MM.1S (cell line): ENCODE measurements around the gene RMDN3.

ENCODE experiments used
- DNase-seq: peaks from one replicate; pipeline ENCODE4 v3.0.0-alpha.2; 2015
- H2AFZ ChIP-seq: fragments of 300-600 bp; sonication (generic); 2 replicates; pipeline ENCODE4 v1.6.0; 2016; ENCODE audit warnings: antibody characterized with exemption, low read length
- H3F3A ChIP-seq: fragments of 300-600 bp; sonication (generic); 2 replicates; pipeline ENCODE4 v1.6.1; 2016; ENCODE audit warnings: mild to moderate bottlenecking, antibody characterized with exemption, low read length, moderate library complexity, mixed read lengths; ENCODE audit not compliant: insufficient read depth
- H3K27ac ChIP-seq: fragments of 300-600 bp; sonication (generic); 2 replicates; pipeline ENCODE4 v1.5.1; 2016; ENCODE audit warnings: mild to moderate bottlenecking, low read length
- H3K27me3 ChIP-seq: fragments of 300-600 bp; sonication (generic); replicated peaks from 2 replicates; pipeline ENCODE4 v1.6.0; 2016; ENCODE audit warnings: low read length; ENCODE audit not compliant: insufficient read depth
- H3K36me3 ChIP-seq: fragments of 300-600 bp; sonication (generic); replicated peaks from 2 replicates; pipeline ENCODE4 v1.6.1; 2016; ENCODE audit warnings: mild to moderate bottlenecking, low read length, mixed read lengths; ENCODE audit not compliant: insufficient read depth
- H3K4me1 ChIP-seq: fragments of 300-600 bp; sonication (generic); 2 replicates; pipeline ENCODE4 v1.6.1; 2016; ENCODE audit warnings: low read length, mixed read lengths
- H3K4me2 ChIP-seq: fragments of 300-600 bp; sonication (generic); 2 replicates; pipeline ENCODE4 v1.6.0; 2016; ENCODE audit warnings: low read depth, low read length
- H3K4me3 ChIP-seq: fragments of 300-600 bp; sonication (generic); 2 replicates; pipeline ENCODE4 v1.5.1; 2016; ENCODE audit warnings: low read length, mixed read lengths
- H3K79me2 ChIP-seq: fragments of 300-600 bp; sonication (generic); 2 replicates; pipeline ENCODE4 v1.6.1; 2016; ENCODE audit warnings: mixed run types, low read length, mixed read lengths
- H3K9ac ChIP-seq: fragments of 300-600 bp; sonication (generic); 2 replicates; pipeline ENCODE4 v1.6.1; 2016; ENCODE audit warnings: low read length, mixed read lengths
- H3K9me2 ChIP-seq: fragments of 300-600 bp; sonication (generic); replicated peaks from 2 replicates; pipeline ENCODE4 v1.6.1; 2016; ENCODE audit warnings: mild to moderate bottlenecking, low read length, mixed read lengths; ENCODE audit not compliant: insufficient read depth
- H3K9me3 ChIP-seq: fragments of 300-600 bp; sonication (generic); replicated peaks from 2 replicates; pipeline ENCODE4 v1.6.1; 2016; ENCODE audit warnings: mild to moderate bottlenecking, low read length, mixed read lengths; ENCODE audit not compliant: insufficient read depth
- H4K20me1 ChIP-seq: fragments of 300-600 bp; sonication (generic); 2 replicates; pipeline ENCODE4 v1.6.1; 2016; ENCODE audit warnings: mild to moderate bottlenecking, low read length, moderate library complexity, mixed read lengths; ENCODE audit not compliant: insufficient read depth
- EZH2 ChIP-seq: fragments of 300-600 bp; sonication (generic); optimal IDR thresholded peaks from 2 replicates; pipeline ENCODE3; 2017; ENCODE audit warnings: low read depth, mild to moderate bottlenecking, antibody characterized with exemption, low read length, mixed read lengths
- EZH2phosphoT487 ChIP-seq: fragments of 300-600 bp; sonication (generic); IDR thresholded peaks from 2 replicates; pipeline ENCODE4 v1.6.1; 2018; ENCODE audit warnings: antibody characterized with exemption, low read length
- TF ChIP-seq, protein P1 (sequence below): fragments of 300-600 bp; sonication (generic); IDR thresholded peaks from 2 replicates; pipeline ENCODE4 v1.5.1; 2016; ENCODE audit warnings: antibody characterized with exemption, low read length, mixed read lengths

The RMDN3 gene

DNA sequence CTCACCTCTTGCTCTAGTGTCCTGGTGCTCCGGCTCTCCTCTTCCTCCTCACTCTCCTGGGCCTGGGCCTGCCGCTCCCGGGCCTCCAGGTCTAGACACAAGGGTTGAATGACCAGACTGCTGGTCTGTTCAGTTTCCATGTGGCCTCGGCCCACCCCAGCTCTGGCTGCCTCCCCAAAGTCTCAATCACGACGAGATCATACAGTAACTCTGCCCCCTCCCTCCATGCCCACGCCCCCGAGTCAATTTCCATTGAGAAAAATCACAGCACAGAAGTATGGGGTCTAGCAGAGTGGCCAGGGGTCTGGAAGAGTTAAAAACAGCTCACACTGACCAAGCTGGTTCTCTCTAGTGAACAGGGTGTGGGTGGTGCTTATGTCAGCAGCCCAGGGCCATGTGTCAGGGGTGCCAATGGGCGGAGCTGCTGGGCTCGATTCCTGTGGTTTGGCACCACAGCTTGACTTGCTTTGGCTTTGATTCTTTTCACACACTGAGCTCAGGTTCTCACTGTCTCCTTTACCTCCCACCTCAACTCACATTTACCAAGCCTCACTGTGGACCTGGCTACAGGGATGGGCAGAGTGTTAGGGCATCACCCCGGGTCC, 21.6 kb upstream of the RMDN3 start:
- peaks cover 19% of the 10 kb centered on the region for H3K4me1 ChIP-seq
- H4K20me1 ChIP-seq, result no peaks in the 10 kb centered on the region
- H3K9ac ChIP-seq, result no peak overlapping the region
- no peaks in the 10 kb centered on the region for H3F3A ChIP-seq
- no peaks in the 10 kb centered on the region for H3K27me3 ChIP-seq
- H3K9me2 ChIP-seq, result no peaks in the 10 kb centered on the region
- peak overlapping the region; percentile 25; the same call in 1 of the 2 replicates for H3K27ac ChIP-seq
- H3K4me3 ChIP-seq, result no peak overlapping the region
- H3K4me2 ChIP-seq, result peak overlapping the region; percentile 38; the same call in 1 of the 2 replicates
- H3K36me3 ChIP-seq, result no peaks in the 10 kb centered on the region
- no peak overlapping the region for H2AFZ ChIP-seq
- no peaks in the 10 kb centered on the region for H3K79me2 ChIP-seq
- TF ChIP-seq, protein P1, sequence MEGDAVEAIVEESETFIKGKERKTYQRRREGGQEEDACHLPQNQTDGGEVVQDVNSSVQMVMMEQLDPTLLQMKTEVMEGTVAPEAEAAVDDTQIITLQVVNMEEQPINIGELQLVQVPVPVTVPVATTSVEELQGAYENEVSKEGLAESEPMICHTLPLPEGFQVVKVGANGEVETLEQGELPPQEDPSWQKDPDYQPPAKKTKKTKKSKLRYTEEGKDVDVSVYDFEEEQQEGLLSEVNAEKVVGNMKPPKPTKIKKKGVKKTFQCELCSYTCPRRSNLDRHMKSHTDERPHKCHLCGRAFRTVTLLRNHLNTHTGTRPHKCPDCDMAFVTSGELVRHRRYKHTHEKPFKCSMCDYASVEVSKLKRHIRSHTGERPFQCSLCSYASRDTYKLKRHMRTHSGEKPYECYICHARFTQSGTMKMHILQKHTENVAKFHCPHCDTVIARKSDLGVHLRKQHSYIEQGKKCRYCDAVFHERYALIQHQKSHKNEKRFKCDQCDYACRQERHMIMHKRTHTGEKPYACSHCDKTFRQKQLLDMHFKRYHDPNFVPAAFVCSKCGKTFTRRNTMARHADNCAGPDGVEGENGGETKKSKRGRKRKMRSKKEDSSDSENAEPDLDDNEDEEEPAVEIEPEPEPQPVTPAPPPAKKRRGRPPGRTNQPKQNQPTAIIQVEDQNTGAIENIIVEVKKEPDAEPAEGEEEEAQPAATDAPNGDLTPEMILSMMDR, result no peak
- TF ChIP-seq EZH2phosphoT487 (no peak), EZH2 (no peak)
- H3K9me3 ChIP-seq, result no peaks in the 10 kb centered on the region
- peak; percentile 82 for DNase-seq

DNA sequence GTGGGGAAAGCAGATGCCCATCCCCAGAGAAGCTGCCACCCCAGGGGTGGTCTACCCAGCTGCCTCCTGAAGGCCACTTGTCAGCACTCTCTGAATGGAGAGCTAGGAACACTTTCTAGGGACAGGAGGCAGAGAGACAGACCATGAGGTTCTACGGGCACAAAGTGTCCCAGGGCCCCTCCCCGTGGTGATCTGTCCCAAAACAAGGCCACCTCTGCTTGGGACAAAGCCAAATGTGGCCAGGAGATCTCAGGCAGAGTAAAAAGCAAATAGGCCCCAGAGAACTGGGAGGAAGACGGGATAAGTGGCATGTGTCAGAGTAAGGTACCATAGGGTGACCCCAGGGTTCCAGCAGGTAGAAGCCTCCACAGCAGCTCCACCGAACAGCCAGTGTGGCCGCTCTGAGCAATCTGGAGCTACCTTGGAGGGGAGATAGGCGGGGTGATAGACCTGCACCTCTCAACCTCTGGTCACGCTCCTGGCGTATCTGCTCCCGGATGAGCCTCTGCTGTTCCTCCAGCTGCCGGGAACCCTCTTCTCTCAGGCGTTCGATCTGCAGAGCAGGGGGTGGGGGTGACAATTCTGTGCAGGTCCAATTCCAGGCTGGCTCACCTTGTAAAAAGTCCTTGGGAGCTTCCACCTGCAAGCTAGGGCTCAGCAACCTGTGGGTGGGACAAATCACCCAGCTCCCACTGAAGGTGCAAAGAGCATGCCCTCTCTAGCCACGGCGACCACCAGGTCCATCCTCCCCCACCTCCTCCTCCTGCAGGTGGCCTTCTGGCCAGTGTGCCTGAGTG, 20.9 kb upstream of the RMDN3 start:
- peaks cover 19% of the 10 kb centered on the region for H3K4me1 ChIP-seq
- no peaks in the 10 kb centered on the region for H3K9me3 ChIP-seq
- H4K20me1 ChIP-seq, result no peaks in the 10 kb centered on the region
- H3K36me3 ChIP-seq, result no peaks in the 10 kb centered on the region
- H3F3A ChIP-seq, result no peaks in the 10 kb centered on the region
- no peak for DNase-seq
- no peak overlapping the region for H3K4me3 ChIP-seq
- H3K9ac ChIP-seq, result no peak overlapping the region
- H3K79me2 ChIP-seq, result no peaks in the 10 kb centered on the region
- H3K4me2 ChIP-seq, result peak overlapping the region; percentile 38; the same call in 1 of the 2 replicates
- no peak overlapping the region for H2AFZ ChIP-seq
- no peaks in the 10 kb centered on the region for H3K9me2 ChIP-seq
- H3K27me3 ChIP-seq, result no peaks in the 10 kb centered on the region
- H3K27ac ChIP-seq, result no peak overlapping the region
- TF ChIP-seq EZH2phosphoT487 (no peak), EZH2 (no peak)
- TF ChIP-seq, protein P1, result no peak

DNA sequence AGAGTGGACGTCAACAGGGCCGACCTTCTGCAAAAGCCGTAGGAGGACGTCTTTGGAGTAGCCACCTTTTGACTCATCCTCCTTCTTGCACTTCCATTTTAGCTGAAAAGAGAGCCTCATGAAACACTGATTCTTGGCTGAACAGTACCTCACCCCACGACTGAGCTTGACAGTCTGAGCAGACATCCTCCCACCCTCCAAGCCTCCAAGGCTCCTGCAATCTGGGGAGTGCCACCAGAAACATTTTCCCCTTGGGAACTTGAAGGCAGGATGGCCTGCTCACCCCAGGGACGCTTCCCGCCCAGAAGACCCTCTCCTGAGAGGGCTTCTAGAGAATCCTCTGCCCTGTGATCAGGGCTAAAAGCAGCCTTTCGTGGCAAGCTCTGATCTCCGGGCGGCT, 20.0 kb upstream of the RMDN3 start:
- Histone ChIP-seq H3F3A (no peaks in the 10 kb centered on the region), H2AFZ (no peak overlapping the region), H3K27ac (no peak overlapping the region), H3K36me3 (no peaks in the 10 kb centered on the region), H3K4me3 (no peak overlapping the region), H3K4me1 (peaks cover 19% of the 10 kb centered on the region), H3K4me2 (no peak overlapping the region), H3K9me2 (no peaks in the 10 kb centered on the region), H3K79me2 (no peaks in the 10 kb centered on the region), H3K9ac (no peak overlapping the region), H3K27me3 (no peaks in the 10 kb centered on the region), H4K20me1 (no peaks in the 10 kb centered on the region), H3K9me3 (no peaks in the 10 kb centered on the region)
- no peak for TF ChIP-seq EZH2phosphoT487
- TF ChIP-seq EZH2, result no peak
- TF ChIP-seq, protein P1, result no peak
- DNase-seq, result no peak
